Kidney epithelial cell (primary cell): ENCODE results near the gene MAPKAP1. TPM values are rescaled to one million over a fixed set of nuclear protein-coding genes. Genes with fewer than 3 reads are reported as not detected.

Experiments
- DNase-seq: peaks from one replicate; pipeline ENCODE4 v3.0.0-alpha.2; 2010; ENCODE audit warnings: low read depth
- H3K27me3 ChIP-seq: 2 replicates; pipeline ENCODE4 v1.6.0; 2011; ENCODE audit warnings: low read length; ENCODE audit not compliant: control insufficient read depth, insufficient read depth
- H3K36me3 ChIP-seq: 2 replicates; pipeline ENCODE4 v1.5.1; 2011; ENCODE audit warnings: low read length; ENCODE audit not compliant: control insufficient read depth, insufficient read depth
- H3K4me3 ChIP-seq: 2 replicates; pipeline ENCODE4 v1.5.1; 2011; ENCODE audit warnings: low read depth, mild to moderate bottlenecking, control low read depth, low read length
- total RNA-seq: library from RNA; depleted of rRNA; stranded (reverse); fragments of >200 nt; gene quantifications from 2 replicates; pipeline ENCODE4 v1.2.3, GENCODE V29; 2015
- TF ChIP-seq, protein P1 (sequence below): IDR thresholded peaks from 2 replicates; pipeline ENCODE4 v1.5.1; 2011; ENCODE audit warnings: mild to moderate bottlenecking, moderate library complexity, low read length, control low read depth, inconsistent platforms; ENCODE audit not compliant: insufficient read depth, poor library complexity, severe bottlenecking

The MAPKAP1 gene
- total RNA-seq, 1 donor from 2014 or later: 101 TPM

DNA sequence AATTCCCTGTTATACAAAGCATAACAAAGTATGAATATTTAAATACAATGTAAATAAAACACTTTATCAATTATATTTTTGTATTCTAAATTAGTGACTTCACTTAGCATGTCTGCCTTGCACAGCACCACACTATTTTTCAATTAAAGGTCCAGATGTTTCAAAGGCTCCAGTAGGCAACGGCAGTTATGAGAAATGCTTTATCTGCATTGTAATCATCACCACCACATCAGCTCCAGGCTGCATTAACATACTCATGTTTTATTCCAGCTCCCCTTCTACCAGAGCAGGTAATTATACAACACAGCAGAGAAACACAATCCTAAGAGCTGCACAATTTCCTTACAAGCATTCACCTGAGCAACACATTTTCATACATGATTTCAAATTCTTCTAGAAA is 102.8 kb downstream of the MAPKAP1 start:
- no peaks in the 10 kb centered on the region for H3K36me3 ChIP-seq
- TF ChIP-seq, protein P1, sequence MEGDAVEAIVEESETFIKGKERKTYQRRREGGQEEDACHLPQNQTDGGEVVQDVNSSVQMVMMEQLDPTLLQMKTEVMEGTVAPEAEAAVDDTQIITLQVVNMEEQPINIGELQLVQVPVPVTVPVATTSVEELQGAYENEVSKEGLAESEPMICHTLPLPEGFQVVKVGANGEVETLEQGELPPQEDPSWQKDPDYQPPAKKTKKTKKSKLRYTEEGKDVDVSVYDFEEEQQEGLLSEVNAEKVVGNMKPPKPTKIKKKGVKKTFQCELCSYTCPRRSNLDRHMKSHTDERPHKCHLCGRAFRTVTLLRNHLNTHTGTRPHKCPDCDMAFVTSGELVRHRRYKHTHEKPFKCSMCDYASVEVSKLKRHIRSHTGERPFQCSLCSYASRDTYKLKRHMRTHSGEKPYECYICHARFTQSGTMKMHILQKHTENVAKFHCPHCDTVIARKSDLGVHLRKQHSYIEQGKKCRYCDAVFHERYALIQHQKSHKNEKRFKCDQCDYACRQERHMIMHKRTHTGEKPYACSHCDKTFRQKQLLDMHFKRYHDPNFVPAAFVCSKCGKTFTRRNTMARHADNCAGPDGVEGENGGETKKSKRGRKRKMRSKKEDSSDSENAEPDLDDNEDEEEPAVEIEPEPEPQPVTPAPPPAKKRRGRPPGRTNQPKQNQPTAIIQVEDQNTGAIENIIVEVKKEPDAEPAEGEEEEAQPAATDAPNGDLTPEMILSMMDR: no peak
- no peak overlapping the region for H3K4me3 ChIP-seq

DNA sequence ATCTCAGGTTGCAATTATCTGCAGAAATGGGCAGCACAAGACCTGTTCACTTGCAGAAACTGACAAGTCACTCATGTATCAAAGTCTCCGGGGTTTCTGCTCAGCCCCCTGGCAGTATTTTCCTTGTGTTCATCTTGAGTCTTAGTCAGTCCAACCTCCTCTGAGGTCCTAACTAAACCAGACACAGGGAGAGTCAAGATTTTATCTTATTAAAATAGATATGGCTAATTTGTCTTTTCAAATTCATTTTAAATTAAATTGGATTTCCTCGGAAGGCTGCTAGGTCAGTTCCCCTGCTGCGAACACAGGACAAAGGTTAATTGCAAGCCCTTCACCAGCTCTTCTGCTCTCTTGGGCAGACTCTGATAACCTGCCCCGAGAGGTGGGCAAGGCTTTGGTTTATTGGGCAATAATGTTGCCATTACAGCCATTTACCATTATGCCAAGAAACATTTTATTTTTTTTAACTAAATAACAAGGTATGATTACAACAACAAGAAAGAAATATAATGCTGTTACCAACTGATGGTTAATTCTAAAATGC is 103.5 kb downstream of the MAPKAP1 start:
- Histone ChIP-seq H3K27me3 (no peaks in the 10 kb centered on the region), H3K4me3 (no peak overlapping the region), H3K36me3 (no peaks in the 10 kb centered on the region)
- DNase-seq: no peak
- TF ChIP-seq, protein P1: no peak

More for the DNA sequence above, 102.8 kb downstream of the MAPKAP1 start:
- DNase-seq: no peak
- no peaks in the 10 kb centered on the region for H3K27me3 ChIP-seq

DNA sequence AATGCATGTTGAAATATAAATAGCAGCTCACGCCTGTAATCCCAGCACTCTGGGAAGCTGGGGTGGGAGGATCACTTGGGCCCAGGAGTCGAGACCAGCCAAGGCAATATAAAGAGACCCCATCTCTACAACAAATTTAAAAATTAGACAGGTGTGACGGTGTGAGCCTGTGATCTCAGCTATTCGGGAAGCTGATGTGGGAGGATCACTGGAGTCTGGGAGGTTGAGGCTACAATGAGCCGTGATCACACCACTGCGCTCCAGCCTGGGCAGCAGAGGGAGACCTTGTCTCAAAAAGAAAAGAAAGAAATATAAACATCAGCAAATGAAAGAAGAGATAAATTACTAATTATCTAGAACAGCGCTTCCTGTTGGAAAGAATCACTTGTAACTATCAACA is 105.0 kb downstream of the MAPKAP1 start:
- no peak for DNase-seq
- H3K36me3 ChIP-seq: no peaks in the 10 kb centered on the region
- H3K4me3 ChIP-seq: no peak overlapping the region
- no peaks in the 10 kb centered on the region for H3K27me3 ChIP-seq
- TF ChIP-seq, protein P1: no peak

DNA sequence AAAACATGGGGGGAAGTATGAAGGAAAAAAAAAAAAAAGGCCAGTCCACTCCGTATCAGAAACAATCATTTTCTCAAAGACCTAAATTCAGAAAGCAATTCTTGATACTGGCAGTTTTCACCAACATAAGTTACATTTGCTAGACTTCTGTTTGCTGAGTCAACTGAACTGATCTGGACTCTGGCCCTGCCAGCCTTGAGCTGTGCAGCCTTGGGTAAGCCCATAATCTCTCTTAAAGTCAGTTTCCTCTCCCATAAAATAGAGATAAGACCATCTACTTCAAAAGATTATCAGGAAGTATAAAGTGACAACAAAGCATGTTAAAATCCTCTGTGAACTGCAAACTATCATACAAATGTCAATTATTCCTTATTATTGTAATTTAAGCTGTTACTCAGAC is 106.8 kb downstream of the MAPKAP1 start:
- DNase-seq: no peak
- Histone ChIP-seq H3K27me3 (no peaks in the 10 kb centered on the region), H3K36me3 (no peaks in the 10 kb centered on the region), H3K4me3 (no peak overlapping the region)
- TF ChIP-seq, protein P1: no peak

DNA sequence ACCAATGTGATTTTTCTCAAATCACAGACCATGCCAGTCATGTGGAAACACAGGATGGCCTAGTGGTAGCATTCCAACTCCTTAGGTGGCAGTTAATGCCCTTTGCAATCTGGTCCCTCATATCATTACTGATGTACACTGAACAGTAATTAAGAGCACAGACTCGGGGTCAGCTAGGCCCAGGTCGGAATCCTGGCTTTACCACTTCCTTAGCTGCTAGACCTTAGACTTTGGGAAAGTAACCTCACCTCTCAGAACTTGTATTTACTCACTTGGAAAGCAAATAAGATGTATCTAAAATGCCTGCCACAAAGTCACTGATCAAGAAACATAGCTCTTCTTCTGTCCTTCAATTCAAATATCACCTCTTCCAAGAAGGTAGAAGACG is 112.8 kb downstream of the MAPKAP1 start:
- no peaks in the 10 kb centered on the region for H3K36me3 ChIP-seq
- no peaks in the 10 kb centered on the region for H3K27me3 ChIP-seq
- DNase-seq: no peak
- TF ChIP-seq, protein P1: no peak
- no peak overlapping the region for H3K4me3 ChIP-seq

DNA sequence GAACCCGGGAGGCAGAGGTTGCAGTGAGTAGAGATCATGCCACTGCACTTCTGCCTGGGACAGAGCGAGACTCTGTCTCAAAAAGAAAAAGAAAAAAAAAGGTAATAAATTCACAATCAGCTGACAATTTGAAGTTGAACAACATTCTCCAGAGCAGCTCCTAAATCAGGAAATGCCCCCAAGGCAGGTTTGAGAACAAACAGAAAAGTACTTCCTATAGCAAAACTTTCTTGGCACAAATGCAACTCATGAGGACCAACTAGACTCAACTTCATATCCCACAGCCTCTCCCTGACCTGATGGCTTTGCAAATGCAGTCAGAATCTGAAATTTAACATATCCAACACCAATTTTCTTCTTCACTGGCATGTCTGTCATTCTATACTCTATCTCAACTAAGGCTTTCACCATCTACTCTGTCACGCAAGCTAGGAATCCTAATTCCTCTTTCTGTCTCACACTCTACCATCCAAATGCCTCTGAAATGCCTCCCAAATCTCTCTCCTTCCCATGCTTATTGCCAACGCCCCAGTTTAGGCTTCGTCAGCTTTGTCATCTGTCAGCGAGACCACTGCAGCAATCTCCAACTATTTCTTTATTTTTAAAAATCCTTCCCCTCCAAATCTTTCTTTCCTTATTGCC is 113.3 kb downstream of the MAPKAP1 start:
- no peak for DNase-seq
- Histone ChIP-seq H3K36me3 (no peaks in the 10 kb centered on the region), H3K4me3 (no peak overlapping the region), H3K27me3 (no peaks in the 10 kb centered on the region)
- TF ChIP-seq, protein P1: no peak
